ENCODE data around the gene AAK1. TPM values are rescaled to one million over a fixed set of nuclear protein-coding genes. Genes with fewer than 3 reads are reported as not detected.

AAK1 gene
- total RNA-seq, 1 experiment from 2014 or later = 35.6 TPM

- no peaks in the 10 kb centered on the region for H3K27me3 Mint-ChIP-seq (ENCODE audit: low read depth)
- H3K36me3 Mint-ChIP-seq = peaks cover 9% of the 10 kb centered on the region
- ATAC-seq (no peak), DNase-seq (ENCODE audit: low spot score) (no peak)
- peaks cover 14% of the 10 kb centered on the region for H3K9me3 Mint-ChIP-seq
- TF ChIP-seq ETV6 (CRISPR knock-in tag; IDR thresholded peaks at IDR 0.05) (no peak), HMGA2 (CRISPR knock-in tag; IDR thresholded peaks at IDR 0.05) (no peak), ZNF396 (CRISPR knock-in tag; IDR thresholded peaks at IDR 0.05; ENCODE audit: borderline replicate concordance) (no peak), ZNF263 (CRISPR knock-in tag; IDR thresholded peaks at IDR 0.05; ENCODE audit: low read depth) (no peak), TP53 (CRISPR knock-in tag; IDR thresholded peaks at IDR 0.05) (no peak), NFE2L1 (CRISPR knock-in tag; IDR thresholded peaks at IDR 0.05) (no peak), TEAD1 (CRISPR knock-in tag; IDR thresholded peaks at IDR 0.05) (no peak), RELA (CRISPR knock-in tag; IDR thresholded peaks at IDR 0.05; ENCODE audit: borderline replicate concordance) (no peak), ZNF219 (CRISPR knock-in tag; IDR thresholded peaks at IDR 0.05; ENCODE audit: borderline replicate concordance) (no peak)
- TF ChIP-seq, protein P1, sequence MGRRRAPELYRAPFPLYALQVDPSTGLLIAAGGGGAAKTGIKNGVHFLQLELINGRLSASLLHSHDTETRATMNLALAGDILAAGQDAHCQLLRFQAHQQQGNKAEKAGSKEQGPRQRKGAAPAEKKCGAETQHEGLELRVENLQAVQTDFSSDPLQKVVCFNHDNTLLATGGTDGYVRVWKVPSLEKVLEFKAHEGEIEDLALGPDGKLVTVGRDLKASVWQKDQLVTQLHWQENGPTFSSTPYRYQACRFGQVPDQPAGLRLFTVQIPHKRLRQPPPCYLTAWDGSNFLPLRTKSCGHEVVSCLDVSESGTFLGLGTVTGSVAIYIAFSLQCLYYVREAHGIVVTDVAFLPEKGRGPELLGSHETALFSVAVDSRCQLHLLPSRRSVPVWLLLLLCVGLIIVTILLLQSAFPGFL (CRISPR knock-in tag; IDR thresholded peaks at IDR 0.05; ENCODE audit: borderline replicate concordance) = no peak
- TF ChIP-seq, protein P2, sequence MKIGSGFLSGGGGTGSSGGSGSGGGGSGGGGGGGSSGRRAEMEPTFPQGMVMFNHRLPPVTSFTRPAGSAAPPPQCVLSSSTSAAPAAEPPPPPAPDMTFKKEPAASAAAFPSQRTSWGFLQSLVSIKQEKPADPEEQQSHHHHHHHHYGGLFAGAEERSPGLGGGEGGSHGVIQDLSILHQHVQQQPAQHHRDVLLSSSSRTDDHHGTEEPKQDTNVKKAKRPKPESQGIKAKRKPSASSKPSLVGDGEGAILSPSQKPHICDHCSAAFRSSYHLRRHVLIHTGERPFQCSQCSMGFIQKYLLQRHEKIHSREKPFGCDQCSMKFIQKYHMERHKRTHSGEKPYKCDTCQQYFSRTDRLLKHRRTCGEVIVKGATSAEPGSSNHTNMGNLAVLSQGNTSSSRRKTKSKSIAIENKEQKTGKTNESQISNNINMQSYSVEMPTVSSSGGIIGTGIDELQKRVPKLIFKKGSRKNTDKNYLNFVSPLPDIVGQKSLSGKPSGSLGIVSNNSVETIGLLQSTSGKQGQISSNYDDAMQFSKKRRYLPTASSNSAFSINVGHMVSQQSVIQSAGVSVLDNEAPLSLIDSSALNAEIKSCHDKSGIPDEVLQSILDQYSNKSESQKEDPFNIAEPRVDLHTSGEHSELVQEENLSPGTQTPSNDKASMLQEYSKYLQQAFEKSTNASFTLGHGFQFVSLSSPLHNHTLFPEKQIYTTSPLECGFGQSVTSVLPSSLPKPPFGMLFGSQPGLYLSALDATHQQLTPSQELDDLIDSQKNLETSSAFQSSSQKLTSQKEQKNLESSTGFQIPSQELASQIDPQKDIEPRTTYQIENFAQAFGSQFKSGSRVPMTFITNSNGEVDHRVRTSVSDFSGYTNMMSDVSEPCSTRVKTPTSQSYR (CRISPR knock-in tag; IDR thresholded peaks at IDR 0.05) = no peak
- H3K4me1 Mint-ChIP-seq = peaks cover 3% of the 10 kb centered on the region; the same call in 1 of the 2 replicates
- ChIA-PET POLR2A (no interaction called here), CTCF (no interaction called here)
- H3K27ac Mint-ChIP-seq = no peak overlapping the region
- no peak overlapping the region for H3K4me3 Mint-ChIP-seq
Observed at GRCh38 chr2:69601179-69601612, 42.3 kb downstream of the AAK1 start.

DNA sequence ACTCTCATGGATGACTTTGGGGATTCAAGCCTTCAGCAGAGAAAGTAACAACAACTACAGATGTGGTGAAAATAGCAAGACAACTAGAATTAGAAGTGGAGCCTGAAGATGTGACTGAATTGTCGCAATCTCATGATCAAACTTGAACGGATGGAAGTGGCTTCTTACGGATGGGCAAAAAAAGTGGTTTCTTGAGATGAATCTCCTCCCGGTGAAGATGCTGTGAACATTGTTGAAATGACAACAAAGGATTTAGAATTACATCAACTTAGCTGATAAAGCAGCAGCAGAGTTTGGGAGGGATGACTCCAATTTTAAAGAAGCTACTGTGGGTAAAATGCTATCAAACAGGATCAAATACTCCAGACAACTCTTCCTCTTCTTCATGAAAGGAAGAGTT, 43.1 kb downstream of the AAK1 start:
- DNase-seq (ENCODE audit: low spot score) = no peak
- Mint-ChIP-seq H3K4me3 (no peak overlapping the region), H3K9me3 (peaks cover 7% of the 10 kb centered on the region), H3K27ac (no peak overlapping the region), H3K4me1 (peaks cover 3% of the 10 kb centered on the region; the same call in 1 of the 2 replicates), H3K36me3 (peaks cover 2% of the 10 kb centered on the region; the same call in 1 of the 2 replicates), H3K27me3 (ENCODE audit: low read depth) (no peaks in the 10 kb centered on the region)
- TF ChIP-seq SMAD3 (CRISPR knock-in tag; IDR thresholded peaks at IDR 0.05; ENCODE audit: borderline replicate concordance) = no peak
- TF ChIP-seq ZNF416 (CRISPR knock-in tag; IDR thresholded peaks at IDR 0.05) = no peak
- no peak for TF ChIP-seq TEAD1 (CRISPR knock-in tag; IDR thresholded peaks at IDR 0.05)
- TF ChIP-seq, protein P3, sequence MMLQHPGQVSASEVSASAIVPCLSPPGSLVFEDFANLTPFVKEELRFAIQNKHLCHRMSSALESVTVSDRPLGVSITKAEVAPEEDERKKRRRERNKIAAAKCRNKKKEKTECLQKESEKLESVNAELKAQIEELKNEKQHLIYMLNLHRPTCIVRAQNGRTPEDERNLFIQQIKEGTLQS (CRISPR knock-in tag; conservative IDR thresholded peaks at IDR 0.05) = no peak
- no peak for TF ChIP-seq ELF4 (CRISPR knock-in tag; IDR thresholded peaks at IDR 0.05; ENCODE audit: low read depth)
- TF ChIP-seq OVOL2 (CRISPR knock-in tag; IDR thresholded peaks at IDR 0.05; ENCODE audit: borderline replicate concordance) = no peak
- TF ChIP-seq, protein P4, sequence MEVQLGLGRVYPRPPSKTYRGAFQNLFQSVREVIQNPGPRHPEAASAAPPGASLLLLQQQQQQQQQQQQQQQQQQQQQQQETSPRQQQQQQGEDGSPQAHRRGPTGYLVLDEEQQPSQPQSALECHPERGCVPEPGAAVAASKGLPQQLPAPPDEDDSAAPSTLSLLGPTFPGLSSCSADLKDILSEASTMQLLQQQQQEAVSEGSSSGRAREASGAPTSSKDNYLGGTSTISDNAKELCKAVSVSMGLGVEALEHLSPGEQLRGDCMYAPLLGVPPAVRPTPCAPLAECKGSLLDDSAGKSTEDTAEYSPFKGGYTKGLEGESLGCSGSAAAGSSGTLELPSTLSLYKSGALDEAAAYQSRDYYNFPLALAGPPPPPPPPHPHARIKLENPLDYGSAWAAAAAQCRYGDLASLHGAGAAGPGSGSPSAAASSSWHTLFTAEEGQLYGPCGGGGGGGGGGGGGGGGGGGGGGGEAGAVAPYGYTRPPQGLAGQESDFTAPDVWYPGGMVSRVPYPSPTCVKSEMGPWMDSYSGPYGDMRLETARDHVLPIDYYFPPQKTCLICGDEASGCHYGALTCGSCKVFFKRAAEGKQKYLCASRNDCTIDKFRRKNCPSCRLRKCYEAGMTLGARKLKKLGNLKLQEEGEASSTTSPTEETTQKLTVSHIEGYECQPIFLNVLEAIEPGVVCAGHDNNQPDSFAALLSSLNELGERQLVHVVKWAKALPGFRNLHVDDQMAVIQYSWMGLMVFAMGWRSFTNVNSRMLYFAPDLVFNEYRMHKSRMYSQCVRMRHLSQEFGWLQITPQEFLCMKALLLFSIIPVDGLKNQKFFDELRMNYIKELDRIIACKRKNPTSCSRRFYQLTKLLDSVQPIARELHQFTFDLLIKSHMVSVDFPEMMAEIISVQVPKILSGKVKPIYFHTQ (CRISPR knock-in tag; IDR thresholded peaks at IDR 0.05) = no peak
- TF ChIP-seq ZNF423 (CRISPR knock-in tag; IDR thresholded peaks at IDR 0.05) = no peak
- no peak for TF ChIP-seq KAT7 (CRISPR knock-in tag; IDR thresholded peaks at IDR 0.05; ENCODE audit: borderline replicate concordance)
- TF ChIP-seq, protein P5, sequence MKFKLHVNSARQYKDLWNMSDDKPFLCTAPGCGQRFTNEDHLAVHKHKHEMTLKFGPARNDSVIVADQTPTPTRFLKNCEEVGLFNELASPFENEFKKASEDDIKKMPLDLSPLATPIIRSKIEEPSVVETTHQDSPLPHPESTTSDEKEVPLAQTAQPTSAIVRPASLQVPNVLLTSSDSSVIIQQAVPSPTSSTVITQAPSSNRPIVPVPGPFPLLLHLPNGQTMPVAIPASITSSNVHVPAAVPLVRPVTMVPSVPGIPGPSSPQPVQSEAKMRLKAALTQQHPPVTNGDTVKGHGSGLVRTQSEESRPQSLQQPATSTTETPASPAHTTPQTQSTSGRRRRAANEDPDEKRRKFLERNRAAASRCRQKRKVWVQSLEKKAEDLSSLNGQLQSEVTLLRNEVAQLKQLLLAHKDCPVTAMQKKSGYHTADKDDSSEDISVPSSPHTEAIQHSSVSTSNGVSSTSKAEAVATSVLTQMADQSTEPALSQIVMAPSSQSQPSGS (CRISPR knock-in tag; IDR thresholded peaks at IDR 0.05; ENCODE audit: borderline replicate concordance, low read depth) = no peak
- ATAC-seq = no peak
- POLR2A ChIA-PET = no interaction called here
- CTCF ChIA-PET = no interaction called here
